GM18499 (cell line): ENCODE data around the gene CAB39.
"Not testable (repeated sequence)": the region's sequence is repeated elsewhere in the genome, so short reads cannot be mapped to it uniquely, and the experiment has no call there.

Experiments used
- ATAC-seq: cut with Tn5 transposase; IDR thresholded peaks from one replicate; pipeline ENCODE4 v1.9.1; 2021; ENCODE audit warnings: moderate number of reproducible peaks; ENCODE audit not compliant: insufficient read depth, unreplicated experiment

CAB39 gene

GRCh38 chr2:230681171-230681545 is 31.5 kb upstream of the CAB39 start:
- ATAC-seq, result no peak

GRCh38 chr2:230682546-230682945 is 30.1 kb upstream of the CAB39 start:
- ATAC-seq, result no peak

GRCh38 chr2:230684270-230685168 is 28.1 kb upstream of the CAB39 start:
- ATAC-seq, result no peak

- no peak for ATAC-seq
Observed at GRCh38 chr2:230685178-230685577, 27.5 kb upstream of the CAB39 start.

- ATAC-seq, result no peak
Observed at GRCh38 chr2:230687498-230687897, 25.1 kb upstream of the CAB39 start.

GRCh38 chr2:230688490-230688889 is 24.2 kb upstream of the CAB39 start:
- no peak for ATAC-seq

GRCh38 chr2:230690439-230690838 is 22.2 kb upstream of the CAB39 start:
- no peak for ATAC-seq

- no peak for ATAC-seq
Observed at GRCh38 chr2:230691005-230691647, 21.5 kb upstream of the CAB39 start.

- ATAC-seq, result no peak
Observed at GRCh38 chr2:230692760-230693159, 19.9 kb upstream of the CAB39 start.

GRCh38 chr2:230693411-230693810 is 19.2 kb upstream of the CAB39 start:
- no peak for ATAC-seq

- ATAC-seq, result no peak
Observed at GRCh38 chr2:230694241-230694640, 18.4 kb upstream of the CAB39 start.

- no peak for ATAC-seq
Observed at GRCh38 chr2:230695551-230695950, 17.1 kb upstream of the CAB39 start.

- ATAC-seq, result no peak
Observed at GRCh38 chr2:230696670-230697069, 16.0 kb upstream of the CAB39 start.

- ATAC-seq, result no peak
Observed at GRCh38 chr2:230697676-230698075, 15.0 kb upstream of the CAB39 start.

- not testable (repeated sequence) for ATAC-seq
Observed at GRCh38 chr2:230698753-230699152, 13.9 kb upstream of the CAB39 start.

GRCh38 chr2:230700447-230700846 is 12.2 kb upstream of the CAB39 start:
- ATAC-seq, result no peak

- no peak for ATAC-seq
Observed at GRCh38 chr2:230701308-230701707, 11.3 kb upstream of the CAB39 start.

- ATAC-seq, result not testable (repeated sequence)
Observed at GRCh38 chr2:230702457-230702856, 10.2 kb upstream of the CAB39 start.

GRCh38 chr2:230703514-230703913 is 9.1 kb upstream of the CAB39 start:
- no peak for ATAC-seq

GRCh38 chr2:230706053-230706521 is 6.6 kb upstream of the CAB39 start:
- no peak for ATAC-seq

GRCh38 chr2:230706966-230707365 is 5.7 kb upstream of the CAB39 start:
- no peak for ATAC-seq

- ATAC-seq, result no peak
Observed at GRCh38 chr2:230708204-230708603, 4.4 kb upstream of the CAB39 start.
